Heart left ventricle (tissue), 13 donors: ENCODE measurements around the gene VWA8.

Experiments used
- POLR2A ChIP-seq, 2 donors: fragments of 450-650 bp; IDR thresholded peaks; one replicate each; pipeline ENCODE4 v1.6.1; 2017; ENCODE audit warnings: antibody characterized with exemption in 2 of 2, mild to moderate bottlenecking in 2 of 2, moderate library complexity in 2 of 2
- TF ChIP-seq, protein P1 (sequence below), 12 donors: fragments of 200-600 bp; sonication (generic) in 4 of 12; IDR thresholded peaks; one replicate each; pipeline versions ENCODE4 v1.5.0 to v1.8.0; 2018 to 2022; ENCODE audit warnings: antibody characterized with exemption in 12 of 12, mild to moderate bottlenecking in 5 of 12
- donor health status: ischemic (EF 13 %, LVEDD 7.1; RV severe dilation, severe dysfunction).
- donor health status: DM: no; HTN: yes; CAD: no.
- donor health status: DM: no; HTN: no; CAD: no.
- donor health status: ischemic (EF 25% LVEDD 6.9; RV normal size, moderate dysfunction).
- donor health status: ischemic (EF 25% LVEDD 5.7; RV mildly dilated, moderate dysfunction).
- donor health status: ischemic (EF 35%, LVEDD 5.7; RV mildly dilated, moderate dysfunction).
- donor health status: nonischemic (EF 11% LVEDD 7.7; RV severe dilation, severe dysfunction).
- donor health status: DM: yes; HTN: yes; CAD: no.
- donor health status: PGD.
- donor health status: ischemic (EF 29% LVEDD 5.4; RV normal size, mild dysfunction).
- donor health status: nonischemic (EF 23%, LVEDD 6.1; RV moderate dilation, normal function).

- TF ChIP-seq, protein P1, sequence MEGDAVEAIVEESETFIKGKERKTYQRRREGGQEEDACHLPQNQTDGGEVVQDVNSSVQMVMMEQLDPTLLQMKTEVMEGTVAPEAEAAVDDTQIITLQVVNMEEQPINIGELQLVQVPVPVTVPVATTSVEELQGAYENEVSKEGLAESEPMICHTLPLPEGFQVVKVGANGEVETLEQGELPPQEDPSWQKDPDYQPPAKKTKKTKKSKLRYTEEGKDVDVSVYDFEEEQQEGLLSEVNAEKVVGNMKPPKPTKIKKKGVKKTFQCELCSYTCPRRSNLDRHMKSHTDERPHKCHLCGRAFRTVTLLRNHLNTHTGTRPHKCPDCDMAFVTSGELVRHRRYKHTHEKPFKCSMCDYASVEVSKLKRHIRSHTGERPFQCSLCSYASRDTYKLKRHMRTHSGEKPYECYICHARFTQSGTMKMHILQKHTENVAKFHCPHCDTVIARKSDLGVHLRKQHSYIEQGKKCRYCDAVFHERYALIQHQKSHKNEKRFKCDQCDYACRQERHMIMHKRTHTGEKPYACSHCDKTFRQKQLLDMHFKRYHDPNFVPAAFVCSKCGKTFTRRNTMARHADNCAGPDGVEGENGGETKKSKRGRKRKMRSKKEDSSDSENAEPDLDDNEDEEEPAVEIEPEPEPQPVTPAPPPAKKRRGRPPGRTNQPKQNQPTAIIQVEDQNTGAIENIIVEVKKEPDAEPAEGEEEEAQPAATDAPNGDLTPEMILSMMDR (IDR thresholded peaks at IDR 0.05) = no peak
- no peak for TF ChIP-seq POLR2A (IDR thresholded peaks at IDR 0.05)
Measured at GRCh38 chr13:41702540-41702939, 258.4 kb downstream of the VWA8 start.
